ENCODE results near the gene C19orf81. TPM values are rescaled to one million over a fixed set of nuclear protein-coding genes. Genes with fewer than 3 reads are reported as not detected.

The C19orf81 gene
- total RNA-seq, 4 donors from 2014 or later = not detected

DNA sequence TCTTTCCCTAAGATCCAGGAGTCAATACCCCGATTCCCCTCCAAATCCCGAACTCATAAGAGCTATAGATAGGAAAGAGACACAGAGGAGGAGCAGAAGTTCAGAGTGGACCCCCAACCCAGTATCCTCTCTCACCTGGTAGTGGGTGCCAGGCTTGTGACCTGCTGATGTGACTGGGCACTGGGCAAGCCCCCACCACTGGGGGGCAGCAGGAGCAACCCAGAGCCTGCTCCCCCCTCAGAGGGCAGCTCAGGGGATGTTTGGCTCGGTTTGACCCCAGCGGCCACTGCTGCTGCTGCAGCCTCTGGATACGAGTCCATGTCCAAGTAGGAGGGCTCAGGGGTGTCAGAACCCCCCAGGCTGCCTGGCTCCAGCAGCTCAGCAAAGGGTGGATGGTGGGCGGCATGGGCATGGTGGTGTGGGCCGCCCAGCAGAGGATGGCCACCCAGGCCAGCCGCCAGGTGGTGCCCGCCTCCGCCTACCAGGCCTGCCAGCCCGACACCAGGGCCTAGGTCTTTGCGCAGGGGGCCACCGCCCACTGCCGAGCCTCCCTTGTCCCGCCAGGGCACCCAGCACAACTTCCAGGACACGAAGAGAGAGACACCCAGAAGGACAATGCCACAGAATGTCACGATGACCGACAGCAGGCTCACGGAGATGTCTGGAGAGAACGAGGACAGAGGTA, 17.0 kb upstream of the C19orf81 start:
- Histone ChIP-seq H3K27me3 (no peaks in the 10 kb centered on the region), H3K27ac (no peak overlapping the region), H3K36me3 (no peaks in the 10 kb centered on the region), H3K9me3 (peaks cover 0 to 21% (median 4%) of the 10 kb centered on the region in 4 donors), H3K4me3 (no peak overlapping the region), H3K4me1 (no peaks in the 10 kb centered on the region)
- DNase-seq = no peak
- TF ChIP-seq, protein P1, sequence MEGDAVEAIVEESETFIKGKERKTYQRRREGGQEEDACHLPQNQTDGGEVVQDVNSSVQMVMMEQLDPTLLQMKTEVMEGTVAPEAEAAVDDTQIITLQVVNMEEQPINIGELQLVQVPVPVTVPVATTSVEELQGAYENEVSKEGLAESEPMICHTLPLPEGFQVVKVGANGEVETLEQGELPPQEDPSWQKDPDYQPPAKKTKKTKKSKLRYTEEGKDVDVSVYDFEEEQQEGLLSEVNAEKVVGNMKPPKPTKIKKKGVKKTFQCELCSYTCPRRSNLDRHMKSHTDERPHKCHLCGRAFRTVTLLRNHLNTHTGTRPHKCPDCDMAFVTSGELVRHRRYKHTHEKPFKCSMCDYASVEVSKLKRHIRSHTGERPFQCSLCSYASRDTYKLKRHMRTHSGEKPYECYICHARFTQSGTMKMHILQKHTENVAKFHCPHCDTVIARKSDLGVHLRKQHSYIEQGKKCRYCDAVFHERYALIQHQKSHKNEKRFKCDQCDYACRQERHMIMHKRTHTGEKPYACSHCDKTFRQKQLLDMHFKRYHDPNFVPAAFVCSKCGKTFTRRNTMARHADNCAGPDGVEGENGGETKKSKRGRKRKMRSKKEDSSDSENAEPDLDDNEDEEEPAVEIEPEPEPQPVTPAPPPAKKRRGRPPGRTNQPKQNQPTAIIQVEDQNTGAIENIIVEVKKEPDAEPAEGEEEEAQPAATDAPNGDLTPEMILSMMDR (IDR thresholded peaks at IDR 0.05) = no peak
- no peak for TF ChIP-seq POLR2A (IDR thresholded peaks at IDR 0.05)

DNA sequence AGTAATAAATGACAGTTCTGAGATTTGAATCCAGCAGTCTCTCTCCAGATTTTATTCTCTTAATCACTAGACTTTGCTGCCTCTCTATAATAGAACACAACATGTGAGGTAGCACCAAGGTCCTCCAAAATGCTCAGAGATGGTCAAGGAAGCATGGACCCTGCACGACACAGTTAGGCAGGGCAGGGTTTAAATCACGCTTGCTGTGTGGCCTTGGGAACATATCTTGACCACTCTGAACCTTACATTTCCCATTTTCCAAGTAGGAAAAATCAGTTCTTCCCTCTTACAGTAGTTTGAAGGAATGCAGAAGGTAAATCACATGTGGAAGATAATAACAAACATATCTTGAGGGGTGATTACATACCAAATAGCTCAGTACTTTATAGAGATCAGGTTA, 15.9 kb upstream of the C19orf81 start:
- no peak for DNase-seq
- Histone ChIP-seq H3K4me1 (no peaks in the 10 kb centered on the region), H3K36me3 (no peaks in the 10 kb centered on the region), H3K9me3 (peaks cover 0 to 21% (median 4%) of the 10 kb centered on the region in 4 donors), H3K27ac (no peak overlapping the region), H3K27me3 (no peaks in the 10 kb centered on the region), H3K4me3 (no peak overlapping the region)
- TF ChIP-seq POLR2A (IDR thresholded peaks at IDR 0.05) = no peak
- TF ChIP-seq, protein P1 (IDR thresholded peaks at IDR 0.05) = no peak

DNA sequence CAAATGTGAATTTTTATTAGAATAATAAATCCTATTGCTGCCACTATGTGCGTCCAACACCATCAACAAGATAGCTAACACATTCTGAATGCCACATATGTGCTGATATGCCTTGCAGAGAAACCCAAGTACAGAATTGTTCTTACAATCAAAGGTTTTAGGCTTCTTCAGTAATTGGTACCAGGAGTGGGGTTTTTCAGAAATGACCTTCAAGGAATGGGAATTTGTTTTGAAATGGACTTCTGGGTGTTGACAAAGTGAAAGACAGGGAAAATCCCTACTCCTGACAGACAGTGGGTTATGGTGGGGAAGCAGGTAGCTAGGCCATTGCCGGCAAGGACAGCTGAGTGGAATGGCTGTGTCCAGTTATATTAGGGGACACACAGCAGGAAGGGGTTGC, 15.3 kb upstream of the C19orf81 start:
- Histone ChIP-seq H3K27ac (no peak overlapping the region), H3K4me1 (no peaks in the 10 kb centered on the region), H3K9me3 (peaks cover 0 to 21% (median 4%) of the 10 kb centered on the region in 4 donors), H3K36me3 (no peaks in the 10 kb centered on the region), H3K4me3 (no peak overlapping the region), H3K27me3 (no peaks in the 10 kb centered on the region)
- no peak for DNase-seq
- TF ChIP-seq, protein P1 (IDR thresholded peaks at IDR 0.05) = no peak
- TF ChIP-seq POLR2A (IDR thresholded peaks at IDR 0.05) = no peak

DNA sequence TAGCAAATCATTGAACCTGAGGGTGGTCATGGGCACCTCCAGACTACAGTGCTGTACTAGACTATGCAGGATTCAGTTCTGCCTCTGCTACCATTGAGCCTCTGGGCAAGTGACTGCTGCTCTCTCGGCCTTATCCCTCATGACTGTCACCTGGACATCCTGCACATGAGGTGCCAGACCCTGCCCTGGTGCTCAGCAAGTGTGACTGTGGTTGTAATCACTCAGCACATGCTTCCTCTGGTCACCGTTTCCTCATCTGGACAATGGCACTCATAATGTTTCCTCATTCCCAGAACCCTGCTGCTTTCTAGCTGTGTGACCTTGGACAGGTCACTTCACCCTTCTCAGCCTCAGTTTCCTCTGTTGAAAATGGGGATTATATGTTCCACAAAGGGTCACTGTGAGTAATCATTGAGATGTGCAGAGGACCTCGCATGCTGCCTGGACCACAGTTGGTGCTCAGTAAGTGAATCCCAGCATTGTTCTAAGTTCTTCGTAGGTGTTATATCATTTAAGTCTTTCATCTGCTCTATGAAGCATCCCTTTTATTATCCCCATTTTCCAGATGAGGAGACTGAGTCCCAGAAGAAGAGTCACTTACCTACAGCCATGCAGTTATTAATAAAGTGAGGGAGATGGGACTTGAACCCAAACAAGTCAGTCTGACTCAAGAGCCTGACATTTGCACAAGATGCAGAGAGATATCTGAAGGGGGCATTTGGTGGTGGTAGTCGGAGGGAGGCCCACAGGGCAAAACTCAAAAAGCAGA, 12.7 kb upstream of the C19orf81 start:
- H3K4me1 ChIP-seq = no peaks in the 10 kb centered on the region
- TF ChIP-seq POLR2A (IDR thresholded peaks at IDR 0.05) = no peak
- TF ChIP-seq, protein P1 (IDR thresholded peaks at IDR 0.05) = no peak
- no peaks in the 10 kb centered on the region for H3K36me3 ChIP-seq
- no peak overlapping the region for H3K27ac ChIP-seq
- H3K9me3 ChIP-seq = peaks cover 0 to 21% (median 4%) of the 10 kb centered on the region in 4 donors
- no peak overlapping the region for H3K4me3 ChIP-seq
- DNase-seq = no peak
- peaks cover 0 to 3% of the 10 kb centered on the region in 2 donors for H3K27me3 ChIP-seq

DNA sequence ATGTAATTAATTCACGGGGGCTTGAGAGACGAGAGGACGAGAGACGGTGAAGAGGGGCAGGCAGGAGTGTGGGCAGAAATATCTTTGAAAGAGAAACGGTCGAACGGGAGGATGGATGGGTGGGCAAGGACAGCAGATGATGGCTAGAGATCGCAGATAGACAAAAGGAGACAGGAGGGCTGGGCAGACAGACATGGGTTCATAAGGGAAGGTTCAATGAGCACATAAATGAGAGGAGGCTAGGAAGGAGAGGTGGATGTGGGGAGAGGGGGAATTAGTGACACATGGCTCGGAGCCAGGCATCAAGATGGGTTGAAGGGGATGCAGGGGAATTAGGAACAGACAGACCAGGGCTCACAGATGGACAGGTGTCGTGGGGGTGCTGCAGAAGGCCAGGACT, 10.6 kb upstream of the C19orf81 start:
- DNase-seq = no peak
- peaks cover 0 to 3% of the 10 kb centered on the region in 2 donors for H3K27me3 ChIP-seq
- TF ChIP-seq POLR2A (IDR thresholded peaks at IDR 0.05) = no peak
- TF ChIP-seq, protein P1 (IDR thresholded peaks at IDR 0.05) = no peak
- H3K36me3 ChIP-seq = no peaks in the 10 kb centered on the region
- H3K4me1 ChIP-seq = no peaks in the 10 kb centered on the region
- H3K4me3 ChIP-seq = no peak overlapping the region
- H3K27ac ChIP-seq = no peak overlapping the region
- H3K9me3 ChIP-seq = peaks cover 0 to 19% (median 3%) of the 10 kb centered on the region in 4 donors

All from Peyer's patch (tissue), 4 donors.